Thyroid gland (tissue), 4 donors: ENCODE data around the gene RPTN. TPM values are rescaled to one million over a fixed set of nuclear protein-coding genes. Genes with fewer than 3 reads are reported as not detected.

Source experiments
- DNase-seq, 2 donors: peaks; one replicate each; pipeline ENCODE4 v3.0.0-alpha.2; 2019
- H3K27ac ChIP-seq, 3 donors: fragments of 200-600 bp; sonication (generic); 1 replicate in 2 of 3; 2 replicates in 1 of 3; pipeline ENCODE4 v1.5.1; 2016 to 2019; ENCODE audit warnings: mild to moderate bottlenecking in 1 of 3, moderate library complexity in 1 of 3
- H3K27me3 ChIP-seq: fragments of 200-600 bp; sonication (generic); one replicate; pipeline ENCODE4 v1.5.1; 2019
- H3K36me3 ChIP-seq, 2 donors: fragments of 200-600 bp; sonication (generic); one replicate each; pipeline ENCODE4 v1.5.1; 2016 to 2019
- H3K4me1 ChIP-seq, 2 donors: fragments of 200-600 bp; sonication (generic); one replicate each; pipeline ENCODE4 v1.5.1; 2017 to 2019
- H3K4me3 ChIP-seq, 3 donors: fragments of 200-600 bp; sonication (generic); replicated peaks in 1 of 3; 1 replicate in 2 of 3; 2 replicates in 1 of 3; pipeline ENCODE4 v1.5.1; 2016; ENCODE audit warnings: mild to moderate bottlenecking in 1 of 3
- H3K9me3 ChIP-seq: fragments of 200-600 bp; sonication (generic); one replicate; pipeline ENCODE4 v1.5.1; 2017
- CTCF ChIP-seq, 6 experiments: fragments of 200-600 bp in 3 of 6; fragments of 450-650 bp in 3 of 6; sonication (generic) in 3 of 6; IDR thresholded peaks; one replicate each; pipeline ENCODE4 v1.5.1; 2016 to 2019; ENCODE audit warnings: antibody characterized with exemption in 6 of 6, mild to moderate bottlenecking in 2 of 6, inconsistent platforms in 1 of 6, moderate library complexity in 1 of 6
- POLR2A ChIP-seq, 2 donors: fragments of 450-650 bp; IDR thresholded peaks; one replicate each; pipeline ENCODE4 v1.6.1; 2017; ENCODE audit warnings: antibody characterized with exemption in 2 of 2, mild to moderate bottlenecking in 2 of 2, moderate library complexity in 1 of 2
- WGBS, 2 donors: methylation state at CpG; one replicate each; pipeline ENCODE4 v1.1.5; 2017; 5-methylcytosine and 5-hydroxymethylcytosine counted together
- intact Hi-C: fragments of 100-400 bp; cut with DNase I; formaldehyde crosslinking; loops from one replicate; pipeline ENCODE4 v1.15.1; 2023
- total RNA-seq, 4 donors: library from RNA; depleted of rRNA; stranded (reverse); fragments of >200 nt; gene quantifications; one replicate each; pipeline ENCODE4 v1.2.3, GENCODE V29; 2016

Gene RPTN
- total RNA-seq, 4 donors from 2014 or later: not detected

DNA sequence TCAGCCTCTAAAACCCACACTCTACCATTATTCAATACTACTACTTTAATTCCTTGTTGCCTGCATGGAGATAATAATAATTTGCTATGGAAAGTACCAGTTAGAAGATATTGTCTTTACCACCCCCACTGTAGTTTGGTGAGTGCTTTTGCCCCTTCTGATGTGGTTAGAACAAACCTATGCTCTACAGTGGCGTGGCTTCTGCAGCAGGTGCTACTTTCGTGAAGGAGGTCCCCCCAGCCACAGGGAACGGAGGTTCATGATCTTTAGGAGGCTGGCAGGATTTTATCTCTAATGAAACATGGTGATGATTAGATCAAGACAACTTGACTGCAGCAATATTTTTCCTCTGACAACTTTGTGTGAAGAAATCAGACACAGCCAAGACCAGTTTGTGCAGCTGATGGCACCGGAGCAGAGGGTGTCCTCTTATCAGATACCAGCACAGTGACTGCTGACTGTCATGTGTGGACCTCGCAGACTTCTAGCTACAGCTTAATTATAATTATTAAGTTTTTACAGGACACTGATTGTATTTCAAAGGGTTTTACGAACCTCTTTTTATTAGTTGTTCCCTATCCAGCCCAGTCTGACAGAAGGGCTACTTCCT lies 33.1 kb downstream of the RPTN start:
- Histone ChIP-seq H3K36me3 (no peaks in the 10 kb centered on the region), H3K27me3 (no peaks in the 10 kb centered on the region), H3K27ac (no peak overlapping the region), H3K4me3 (no peak overlapping the region), H3K4me1 (no peaks in the 10 kb centered on the region), H3K9me3 (no peaks in the 10 kb centered on the region)
- no peak for TF ChIP-seq CTCF (IDR thresholded peaks at IDR 0.05)
- TF ChIP-seq POLR2A (IDR thresholded peaks at IDR 0.05): no peak
- WGBS, 2 donors: 80 to 87% methylated on average over 6 of the region's 6 CpGs
- no peak for DNase-seq
- intact Hi-C loops: no loop called here

GRCh38 chr1:152118915-152119314 lies 40.1 kb downstream of the RPTN start:
- 93 to 100% methylated on average over 1 of the region's 1 CpG for WGBS, 2 donors
- no peaks in the 10 kb centered on the region for H3K4me1 ChIP-seq
- no peak overlapping the region for H3K4me3 ChIP-seq
- peaks cover 6% of the 10 kb centered on the region for H3K27me3 ChIP-seq
- TF ChIP-seq POLR2A (IDR thresholded peaks at IDR 0.05): no peak
- no peak for TF ChIP-seq CTCF (IDR thresholded peaks at IDR 0.05)
- no peak overlapping the region for H3K27ac ChIP-seq
- no peak for DNase-seq
- no peaks in the 10 kb centered on the region for H3K9me3 ChIP-seq
- H3K36me3 ChIP-seq: no peaks in the 10 kb centered on the region
- intact Hi-C loops: no loop called here

GRCh38 chr1:152115344-152115743 lies 43.7 kb downstream of the RPTN start, which contains the start of gene TCHH:
TCHH (minus strand) TSS chr1:152115444; CDS start chr1:152114080, 1,364 bp downstream.
- Histone ChIP-seq H3K27ac (no peak within 1 kb of the TSS), H3K4me1 (peaks cover 18 to 24% of the 10 kb centered on the region in 2 donors), H3K36me3 (no peaks in the 10 kb centered on the region), H3K4me3 (no peak within 1 kb of the TSS), H3K9me3 (no peaks in the 10 kb centered on the region), H3K27me3 (peaks cover 23% of the 10 kb centered on the region)
- 62% methylated on average over 4 of the region's 4 CpGs for WGBS, 2 donors
- intact Hi-C loops: no loop called here
- no peak for DNase-seq
- TF ChIP-seq CTCF (IDR thresholded peaks at IDR 0.05) (no peak), POLR2A (IDR thresholded peaks at IDR 0.05) (no peak)

- intact Hi-C loops: no loop called here
- H3K27me3 ChIP-seq: peaks cover 37% of the 10 kb centered on the region
- H3K4me1 ChIP-seq: peaks cover 25 to 35% of the 10 kb centered on the region in 2 donors
These were observed 46.1 kb downstream of the RPTN start for GRCh38 chr1:152112885-152113432.

More at GRCh38 chr1:152112885-152113432, 46.1 kb downstream of the RPTN start:
- Histone ChIP-seq H3K9me3 (no peaks in the 10 kb centered on the region), H3K36me3 (no peaks in the 10 kb centered on the region), H3K4me3 (no peak overlapping the region), H3K27ac (no peak overlapping the region)
- no peak for TF ChIP-seq POLR2A (IDR thresholded peaks at IDR 0.05)
- TF ChIP-seq CTCF (IDR thresholded peaks at IDR 0.05): no peak
- no peak for DNase-seq
- 24 to 27% methylated on average over 13 of the region's 13 CpGs for WGBS, 2 donors
